ENCODE measurements around the gene SH2D4B.
"Not testable (repeated sequence)": the region's sequence is repeated elsewhere in the genome, so short reads cannot be mapped to it uniquely, and the experiment has no call there.

Gene SH2D4B

DNA sequence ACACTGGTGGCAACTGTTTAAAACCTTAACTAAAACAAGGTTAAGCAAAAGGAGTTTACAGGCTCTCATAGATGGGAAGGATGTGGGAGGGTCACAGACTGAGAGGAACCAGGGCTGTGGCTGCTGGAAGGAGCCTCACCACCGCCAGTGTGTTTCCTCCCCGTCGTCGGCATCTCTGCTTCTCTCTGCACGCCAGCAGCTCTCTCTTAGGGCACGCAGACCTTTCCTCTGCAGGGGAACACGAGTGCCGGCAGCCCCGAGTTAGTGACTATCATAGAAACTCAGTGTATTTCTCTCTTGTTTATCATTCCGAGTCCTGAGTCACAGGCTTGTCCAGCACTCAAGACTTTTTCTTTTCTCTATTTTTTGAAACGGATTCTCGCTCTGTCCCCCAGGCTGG is 8.1 kb upstream of the SH2D4B start:
- CTCF ChIA-PET, result interaction anchor here (2.0 kb wide), 1 partner anchor 85 kb away, joined by 7 read pairs; no protein-coding TSS in a partner anchor
- TF ChIP-seq, protein P1, sequence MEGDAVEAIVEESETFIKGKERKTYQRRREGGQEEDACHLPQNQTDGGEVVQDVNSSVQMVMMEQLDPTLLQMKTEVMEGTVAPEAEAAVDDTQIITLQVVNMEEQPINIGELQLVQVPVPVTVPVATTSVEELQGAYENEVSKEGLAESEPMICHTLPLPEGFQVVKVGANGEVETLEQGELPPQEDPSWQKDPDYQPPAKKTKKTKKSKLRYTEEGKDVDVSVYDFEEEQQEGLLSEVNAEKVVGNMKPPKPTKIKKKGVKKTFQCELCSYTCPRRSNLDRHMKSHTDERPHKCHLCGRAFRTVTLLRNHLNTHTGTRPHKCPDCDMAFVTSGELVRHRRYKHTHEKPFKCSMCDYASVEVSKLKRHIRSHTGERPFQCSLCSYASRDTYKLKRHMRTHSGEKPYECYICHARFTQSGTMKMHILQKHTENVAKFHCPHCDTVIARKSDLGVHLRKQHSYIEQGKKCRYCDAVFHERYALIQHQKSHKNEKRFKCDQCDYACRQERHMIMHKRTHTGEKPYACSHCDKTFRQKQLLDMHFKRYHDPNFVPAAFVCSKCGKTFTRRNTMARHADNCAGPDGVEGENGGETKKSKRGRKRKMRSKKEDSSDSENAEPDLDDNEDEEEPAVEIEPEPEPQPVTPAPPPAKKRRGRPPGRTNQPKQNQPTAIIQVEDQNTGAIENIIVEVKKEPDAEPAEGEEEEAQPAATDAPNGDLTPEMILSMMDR (IDR thresholded peaks at IDR 0.05; ENCODE audit: control extremely low read depth, extremely low read depth, low read depth, missing control alignments), result no peak
- POLR2A ChIA-PET, result no interaction called here
- DNase-seq (ENCODE audit: extremely low spot score), result no peak

DNA sequence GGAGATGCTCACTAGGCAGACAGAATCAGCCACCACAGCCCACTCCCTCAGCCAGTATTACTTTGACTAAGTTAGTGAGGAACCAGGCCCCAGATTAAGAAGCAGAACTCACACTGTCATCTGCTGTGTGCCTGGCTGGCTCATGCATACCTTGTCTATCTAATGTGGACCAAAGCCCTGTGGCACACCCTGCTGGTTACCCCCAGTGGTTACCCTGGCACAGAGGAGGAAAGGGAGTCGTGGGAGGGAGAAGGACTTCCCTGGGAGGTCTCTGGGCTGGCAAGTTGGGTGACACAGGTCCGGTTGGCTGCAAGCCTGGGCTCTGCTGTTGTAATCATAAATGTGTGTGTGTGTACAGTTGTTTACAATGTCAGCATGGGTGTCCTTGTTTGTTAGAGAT is 7.5 kb upstream of the SH2D4B start:
- DNase-seq (ENCODE audit: extremely low spot score), result peak; percentile 39
- CTCF ChIA-PET, result interaction anchor here (1.2 to 1.9 kb wide), 4 partner anchors 11 to 86 kb away, joined by 3 to 5 read pairs (median 4); no protein-coding TSS in a partner anchor
- POLR2A ChIA-PET, result no interaction called here
- TF ChIP-seq, protein P1 (IDR thresholded peaks at IDR 0.05; ENCODE audit: control extremely low read depth, extremely low read depth, low read depth, missing control alignments), result peak; percentile 26

- POLR2A ChIA-PET, result no interaction called here
- TF ChIP-seq, protein P1 (IDR thresholded peaks at IDR 0.05; ENCODE audit: control extremely low read depth, extremely low read depth, low read depth, missing control alignments), result no peak
- CTCF ChIA-PET, result interaction anchor here (1.0 to 1.9 kb wide), 7 partner anchors 10 to 87 kb away, joined by 3 to 5 read pairs (median 3); no protein-coding TSS in a partner anchor
- no peak for DNase-seq (ENCODE audit: extremely low spot score)
Observed at GRCh38 chr10:80530816-80531215, 6.9 kb upstream of the SH2D4B start.

DNA sequence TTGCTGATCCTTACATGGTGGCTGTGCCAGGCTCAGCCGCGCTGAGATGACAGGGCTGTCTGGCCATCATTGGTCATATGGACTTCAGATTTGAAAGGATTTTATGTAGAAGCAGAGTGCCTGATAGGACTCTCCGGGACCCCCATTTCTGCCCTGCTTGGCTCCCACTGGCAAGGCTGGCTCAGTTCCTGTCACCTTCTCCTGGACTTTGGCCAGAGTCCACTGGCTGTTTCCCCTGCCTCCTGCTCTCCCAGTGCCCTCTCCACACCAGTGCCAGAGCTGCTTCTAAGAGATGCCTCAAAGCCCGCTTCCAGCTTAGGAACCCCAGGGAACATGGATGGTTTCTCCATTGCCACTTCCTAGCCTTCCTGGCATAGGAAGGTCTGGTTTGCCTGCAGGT is 5.1 kb upstream of the SH2D4B start:
- TF ChIP-seq, protein P1 (IDR thresholded peaks at IDR 0.05; ENCODE audit: control extremely low read depth, extremely low read depth, low read depth, missing control alignments), result no peak
- ChIA-PET POLR2A (no interaction called here), CTCF (no interaction called here)
- no peak for DNase-seq (ENCODE audit: extremely low spot score)

- POLR2A ChIA-PET; CTCF ChIA-PET; DNase-seq (ENCODE audit: extremely low spot score): not testable (repeated sequence)
Observed at GRCh38 chr10:80534059-80534458, 3.6 kb upstream of the SH2D4B start.

DNA sequence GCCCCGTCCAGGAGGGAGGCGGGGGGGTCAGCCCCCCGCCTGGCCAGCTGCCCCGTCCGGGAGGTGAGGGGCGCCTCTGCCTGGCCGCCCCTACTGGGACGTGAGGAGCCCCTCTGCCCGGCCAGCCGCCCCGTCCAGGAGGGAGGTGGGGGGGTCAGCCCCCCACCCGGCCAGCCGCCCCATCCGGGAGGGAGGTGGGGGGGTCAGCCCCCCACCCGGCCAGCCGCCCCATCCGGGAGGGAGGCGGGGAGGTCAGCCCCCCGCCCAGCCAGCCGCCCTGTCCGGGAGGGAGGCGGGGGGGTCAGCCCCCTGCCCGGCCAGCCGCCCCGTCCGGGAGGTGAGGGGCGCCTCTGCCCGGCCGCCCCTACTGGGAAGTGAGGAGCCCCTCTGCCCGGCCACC is 3.1 kb upstream of the SH2D4B start:
- POLR2A ChIA-PET; DNase-seq (ENCODE audit: extremely low spot score); CTCF ChIA-PET: not testable (repeated sequence)

- peak; percentile 88 for DNase-seq (ENCODE audit: extremely low spot score)
- POLR2A ChIA-PET, result no interaction called here
- TF ChIP-seq, protein P1 (IDR thresholded peaks at IDR 0.05; ENCODE audit: control extremely low read depth, extremely low read depth, low read depth, missing control alignments), result peak; percentile 94
- CTCF ChIA-PET, result interaction anchor here (0.6 to 2.3 kb wide), 13 partner anchors 14 to 115 kb away, joined by 3 to 16 read pairs (median 5); no protein-coding TSS in a partner anchor
Observed at GRCh38 chr10:80535671-80536360, 1.9 kb upstream of the SH2D4B start.

Measured in GM10248 (cell line).